H1 (cell line): ENCODE data around the gene NSDHL. TPM values are rescaled to one million over a fixed set of nuclear protein-coding genes. Genes with fewer than 3 reads are reported as not detected.

Experiments
- CTCF ChIA-PET: fragments of 300-600 bp; sonication (Branson Sonifier 250); formaldehyde crosslinking; loops from one replicate; lab custom pipeline; 2021; ENCODE audit not compliant: partially characterized antibody; lab: Charles Lee
- POLR2A ChIA-PET: fragments of 300-600 bp; sonication (Branson Sonifier 250); formaldehyde crosslinking; loops from one replicate; lab custom pipeline; 2021; ENCODE audit warnings: inconsistent platforms; ENCODE audit not compliant: partially characterized antibody; lab: Charles Lee
- DNase-seq, 2 experiments: peaks; one replicate each; pipeline versions ENCODE4 v3.0.0 to v3.0.0-alpha.2; 2010 to 2022; ENCODE audit warnings: low spot score in 2 of 2, low read depth in 1 of 2, mixed read lengths in 1 of 2
- FAIRE-seq: peaks from 2 replicates; lab custom pipeline; 2011; peaks lifted over from hg19 to GRCh38; lab: Jason Lieb, UNC
- H2AFZ ChIP-seq: 2 replicates; pipeline ENCODE4 v1.8.1; 2012; ENCODE audit warnings: low read length, inconsistent platforms
- H2AK5ac ChIP-seq: 2 replicates; pipeline ENCODE4 v1.6.1; 2013; ENCODE audit warnings: low read depth, low read length
- H2BK120ac ChIP-seq: replicated peaks from 2 replicates; pipeline ENCODE3; 2013; ENCODE audit warnings: low read depth, low read length, inconsistent platforms
- H2BK12ac ChIP-seq: 2 replicates; pipeline ENCODE4 v1.6.1; 2013; ENCODE audit warnings: low read depth, low read length
- H2BK15ac ChIP-seq: 2 replicates; pipeline ENCODE4 v1.6.1; 2013; ENCODE audit warnings: low read length
- H2BK20ac ChIP-seq: 2 replicates; pipeline ENCODE4 v1.6.1; 2013; ENCODE audit warnings: low read length
- H2BK5ac ChIP-seq: 2 replicates; pipeline ENCODE4 v1.6.1; 2013; ENCODE audit warnings: low read depth, low read length
- H3K14ac ChIP-seq: 2 replicates; pipeline ENCODE4 v1.6.1; 2013; ENCODE audit warnings: inconsistent platforms; ENCODE audit not compliant: insufficient read length
- H3K18ac ChIP-seq: 2 replicates; pipeline ENCODE4 v1.6.1; 2013; ENCODE audit warnings: low read length; ENCODE audit errors: extremely low read depth
- H3K23ac ChIP-seq: 2 replicates; pipeline ENCODE4 v1.6.1; 2013; ENCODE audit warnings: inconsistent platforms; ENCODE audit not compliant: insufficient read length
- H3K23me2 ChIP-seq: 2 replicates; pipeline ENCODE4 v1.6.1; 2013; ENCODE audit warnings: low read depth, low read length
- H3K27ac ChIP-seq: 2 replicates; pipeline ENCODE4 v1.6.1; 2011; ENCODE audit warnings: low read depth, low read length, inconsistent platforms
- H3K27me3 ChIP-seq, 4 experiments: replicated peaks in 1 of 4; 1 replicate in 1 of 4; 2 replicates in 3 of 4; pipeline versions ENCODE4 v1.6.1 to v1.8.1; 2011 to 2013; ENCODE audit warnings: low read length in 3 of 4, mild to moderate bottlenecking in 3 of 4, inconsistent platforms in 2 of 4, mixed read lengths in 2 of 4, moderate library complexity in 1 of 4; ENCODE audit not compliant: control insufficient read depth in 3 of 4, insufficient read depth in 3 of 4; ENCODE audit errors: extremely low read depth in 1 of 4
- H3K36me3 ChIP-seq, 4 experiments: 2 replicates each; pipeline versions ENCODE4 v1.6.1 to v1.8.1; 2011 to 2013; ENCODE audit warnings: mild to moderate bottlenecking in 4 of 4, low read length in 3 of 4, moderate library complexity in 2 of 4, control low read depth in 1 of 4, inconsistent platforms in 1 of 4; ENCODE audit not compliant: insufficient read depth in 4 of 4, control insufficient read depth in 2 of 4
- H3K4ac ChIP-seq: replicated peaks from 2 replicates; pipeline ENCODE3; 2013; ENCODE audit warnings: low read length, low read depth, mixed read lengths, inconsistent platforms; ENCODE audit not compliant: insufficient read length
- H3K4me1 ChIP-seq, 4 experiments: replicated peaks in 1 of 4; 1 replicate in 1 of 4; 2 replicates in 3 of 4; pipeline versions ENCODE4 v1.6.1 to v1.8.1; 2011 to 2013; ENCODE audit warnings: low read length in 3 of 4, inconsistent platforms in 2 of 4, mixed read lengths in 1 of 4; ENCODE audit not compliant: insufficient read depth in 4 of 4, control insufficient read depth in 3 of 4
- H3K4me2 ChIP-seq, 2 experiments: 2 replicates each; pipeline versions ENCODE4 v1.6.1 to v1.8.1; 2011 to 2013; ENCODE audit warnings: low read depth in 2 of 2, low read length in 2 of 2, control low read depth in 1 of 2, inconsistent platforms in 1 of 2, mild to moderate bottlenecking in 1 of 2; ENCODE audit not compliant: insufficient read depth in 1 of 2
- H3K4me3 ChIP-seq, 4 experiments: fragments of 200-600, 300-600 bp in 1 of 4; sonication (generic), shearing (Covaris generic), sonication (Bioruptor Twin) in 1 of 4; 2 replicates each; pipeline versions ENCODE4 v1.5.1 to v1.8.1; 2011 to 2016; ENCODE audit warnings: low read length in 4 of 4, low read depth in 3 of 4, control low read depth in 2 of 4, inconsistent platforms in 2 of 4, mild to moderate bottlenecking in 2 of 4, mixed read lengths in 1 of 4, moderate library complexity in 1 of 4; ENCODE audit not compliant: insufficient read depth in 2 of 4; ENCODE audit errors: extremely low read depth in 1 of 4
- H3K56ac ChIP-seq: replicated peaks from 2 replicates; pipeline ENCODE3; 2013; ENCODE audit warnings: low read depth, mild to moderate bottlenecking, mixed read lengths, low read length, inconsistent platforms; ENCODE audit not compliant: insufficient read length
- H3K79me1 ChIP-seq: 2 replicates; pipeline ENCODE4 v1.6.1; 2013; ENCODE audit warnings: low read depth, low read length, control low read depth
- H3K79me2 ChIP-seq, 2 experiments: 2 replicates each; pipeline versions ENCODE4 v1.6.1 to v1.8.1; 2012 to 2013; ENCODE audit warnings: low read length in 2 of 2, mild to moderate bottlenecking in 2 of 2, inconsistent platforms in 1 of 2; ENCODE audit not compliant: insufficient read depth in 2 of 2, control insufficient read depth in 1 of 2
- H3K9ac ChIP-seq, 4 experiments: replicated peaks in 1 of 4; 1 replicate in 1 of 4; 2 replicates in 3 of 4; pipeline versions ENCODE4 v1.6.1 to v1.8.1; 2011 to 2013; ENCODE audit warnings: low read depth in 3 of 4, low read length in 3 of 4, control low read depth in 2 of 4, mild to moderate bottlenecking in 2 of 4, moderate library complexity in 2 of 4, inconsistent platforms in 1 of 4; ENCODE audit errors: extremely low read depth in 1 of 4
- H3K9me3 ChIP-seq, 2 experiments: 2 replicates each; pipeline versions ENCODE4 v1.6.1 to v1.8.1; 2012 to 2013; ENCODE audit warnings: mild to moderate bottlenecking in 2 of 2, moderate library complexity in 2 of 2, control low read depth in 1 of 2, inconsistent platforms in 1 of 2, low read depth in 1 of 2, low read length in 1 of 2, mixed read lengths in 1 of 2; ENCODE audit not compliant: insufficient read depth in 2 of 2
- H4K20me1 ChIP-seq, 2 experiments: replicated peaks in 1 of 2; 2 replicates each; pipeline versions ENCODE3 to v1.8.1; 2011 to 2013; ENCODE audit warnings: inconsistent platforms in 2 of 2, low read length in 2 of 2, mild to moderate bottlenecking in 1 of 2; ENCODE audit not compliant: insufficient read depth in 2 of 2, control insufficient read depth in 1 of 2
- H4K5ac ChIP-seq: 2 replicates; pipeline ENCODE4 v1.6.1; 2013; ENCODE audit warnings: low read length, low read depth, mixed read lengths, inconsistent platforms; ENCODE audit not compliant: insufficient read length
- H4K8ac ChIP-seq: 2 replicates; pipeline ENCODE4 v1.8.0; 2013; ENCODE audit warnings: mild to moderate bottlenecking, moderate library complexity, low read length, inconsistent platforms; ENCODE audit not compliant: insufficient read depth; ENCODE audit errors: extremely low read depth
- H4K91ac ChIP-seq: replicated peaks from 2 replicates; pipeline ENCODE3; 2013; ENCODE audit warnings: low read length, mixed read lengths, inconsistent platforms; ENCODE audit not compliant: insufficient read length
- ATF2 ChIP-seq: IDR thresholded peaks from 2 replicates; pipeline ENCODE4 v1.6.1; 2012; ENCODE audit warnings: low read length, inconsistent platforms
- CHD1 ChIP-seq: IDR thresholded peaks from 2 replicates; pipeline ENCODE4 v1.6.1; 2012; ENCODE audit warnings: low read depth, low read length, improper control_type of control experiment
- EGR1 ChIP-seq: IDR thresholded peaks from 2 replicates; pipeline ENCODE4 v1.6.1; 2011; ENCODE audit warnings: low read depth, low read length, borderline replicate concordance
- EP300 ChIP-seq, 2 experiments: IDR thresholded peaks; 1 replicate in 1 of 2; 2 replicates in 1 of 2; pipeline ENCODE4 v1.6.1; 2011 to 2012; ENCODE audit warnings: low read depth in 2 of 2, low read length in 2 of 2, mild to moderate bottlenecking in 2 of 2, borderline replicate concordance in 1 of 2, inconsistent platforms in 1 of 2, moderate library complexity in 1 of 2
- FOSL1 ChIP-seq: IDR thresholded peaks from 2 replicates; pipeline ENCODE4 v1.6.1; 2011; ENCODE audit warnings: mild to moderate bottlenecking, low read depth, low read length, moderate library complexity; ENCODE audit not compliant: insufficient read depth
- NANOG ChIP-seq: IDR thresholded peaks from 2 replicates; pipeline ENCODE4 v1.6.1; 2011; ENCODE audit warnings: low read length, low read depth, mild to moderate bottlenecking, inconsistent platforms; ENCODE audit not compliant: insufficient read depth, poor library complexity, severe bottlenecking
- RXRA ChIP-seq: IDR thresholded peaks from 2 replicates; pipeline ENCODE4 v1.6.1; 2011; ENCODE audit warnings: low read depth, mild to moderate bottlenecking, low read length, moderate library complexity; ENCODE audit not compliant: insufficient read depth
- SP2 ChIP-seq: IDR thresholded peaks from 2 replicates; pipeline ENCODE4 v1.6.1; 2012; ENCODE audit warnings: mild to moderate bottlenecking, low read length, inconsistent platforms
- SRF ChIP-seq: IDR thresholded peaks from 2 replicates; pipeline ENCODE4 v1.6.1; 2011; ENCODE audit warnings: mild to moderate bottlenecking, low read depth, low read length, moderate library complexity
- TCF12 ChIP-seq: IDR thresholded peaks from 2 replicates; pipeline ENCODE4 v1.6.1; 2011; ENCODE audit warnings: low read depth, mild to moderate bottlenecking, low read length
- WGBS, 2 experiments: shearing (Covaris generic) in 1 of 2; methylation state at CpG; one replicate each; pipeline versions ENCODE4 v1.1.6 to v1.1.7; 2013 to 2015; ENCODE audit warnings: low lambda C conversion rate in 2 of 2, mixed read lengths in 2 of 2, inconsistent platforms in 1 of 2, low coverage in 1 of 2, missing lambda C conversion rate in 1 of 2; ENCODE audit not compliant: insufficient replicate concordance in 2 of 2, insufficient coverage in 1 of 2, insufficient read length in 1 of 2; ENCODE audit errors: extremely low coverage in 1 of 2, missing lambda C conversion rate in 1 of 2; 5-methylcytosine and 5-hydroxymethylcytosine counted together
- polyA plus RNA-seq, 7 experiments: library from polyadenylated mRNA; depleted of rRNA in 3 of 7; stranded (reverse) in 5 of 7; unstranded in 2 of 7; fragments of >200 nt in 5 of 7; fragments of 200-250 nt in 2 of 7; gene quantifications; 1 replicate in 5 of 7; 2 replicates in 1 of 7; 4 replicates in 1 of 7; pipeline versions ENCODE4 v1.2.1 to v1.2.3, GENCODE V29; 2011 to 2013; ENCODE audit warnings: missing spikeins in 2 of 7, mixed read lengths in 2 of 7
- total RNA-seq: library from RNA; stranded (reverse); fragmentation: NEBNext Ultra II Directional; extraction: Animal tissue kit (Norgen Biotek cat#: 25700); gene quantifications from 2 replicates; pipeline ENCODE4 v1.2.1, GENCODE V29; 2021

NSDHL gene
- total and polyA plus RNA-seq, 2 of the 8 experiments (the other 6 are each of a cell fraction or from before 2014, with no cell fraction given): 31.5 to 34.6 TPM

DNA sequence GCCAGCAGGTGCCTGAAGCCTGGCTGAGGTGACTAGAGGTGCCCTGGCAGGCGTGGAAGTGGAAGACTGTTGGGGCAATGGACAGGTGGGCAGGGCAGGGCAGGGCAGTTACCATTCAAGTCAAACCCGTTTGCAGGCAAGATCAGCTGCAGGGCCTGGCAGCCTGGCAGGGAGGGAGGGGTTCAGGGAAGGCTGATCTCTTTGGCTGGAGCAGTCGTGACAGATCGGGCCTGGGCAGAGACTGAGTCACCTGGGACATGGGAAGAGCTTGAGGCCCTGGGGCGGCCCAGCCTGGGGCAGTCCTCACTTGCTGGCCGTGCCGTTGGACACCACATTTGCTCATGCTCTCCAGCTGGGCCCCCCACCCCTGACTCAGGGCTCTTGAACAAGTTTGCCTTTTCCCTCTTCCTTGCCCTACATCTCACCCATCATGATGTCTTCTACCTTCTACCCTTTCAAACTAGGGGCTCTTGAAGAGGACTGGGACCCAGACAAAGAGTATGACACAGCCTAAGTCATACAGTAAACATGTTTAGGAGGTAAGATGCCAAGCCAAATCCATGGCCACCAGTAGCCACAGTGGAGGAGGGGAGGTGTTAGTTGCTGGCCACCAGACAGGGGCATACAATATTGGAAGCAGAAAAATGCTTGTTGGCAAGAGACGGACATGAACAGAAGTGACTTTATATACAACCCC, 65.0 kb downstream of the NSDHL start:
- Histone ChIP-seq H3K4ac (no peak overlapping the region), H2BK5ac (no peak overlapping the region), H3K36me3 (no peaks in the 10 kb centered on the region), H3K56ac (no peak overlapping the region), H4K5ac (no peak overlapping the region), H3K9me3 (no peaks in the 10 kb centered on the region), H3K23ac (no peak overlapping the region), H2BK12ac (no peak overlapping the region), H3K4me1 (peaks cover 2 to 34% (median 22%) of the 10 kb centered on the region in 4 experiments; a peak in 5 of 7 replicates), H2BK20ac (no peak overlapping the region), H3K14ac (no peak overlapping the region), H3K9ac (no peak overlapping the region), H3K4me3 (no peak overlapping the region), H3K79me1 (no peaks in the 10 kb centered on the region), H3K27ac (no peak overlapping the region), H2BK120ac (no peak overlapping the region), H2AFZ (no peak overlapping the region), H2BK15ac (no peak overlapping the region), H3K27me3 (peaks cover 0 to 2% (median 0%) of the 10 kb centered on the region in 4 experiments; a peak in 2 of 7 replicates), H4K91ac (no peak overlapping the region), H3K4me2 (no peak overlapping the region), H3K18ac (no peak overlapping the region), H4K8ac (no peak overlapping the region; the same call in 1 of the 2 replicates), H2AK5ac (no peak overlapping the region), H3K23me2 (peaks cover 2% of the 10 kb centered on the region; the same call in 1 of the 2 replicates), H3K79me2 (no peaks in the 10 kb centered on the region), H4K20me1 (no peaks in the 10 kb centered on the region)
- ChIA-PET POLR2A (interaction anchor here (1.1 kb wide), 2 partner anchors 10 to 20 kb away, joined by 3 to 4 read pairs; no protein-coding TSS in a partner anchor), CTCF (interaction anchor here (0.6 to 3.1 kb wide), 6 partner anchors 8 to 153 kb away, joined by 3 to 21 read pairs (median 6); no protein-coding TSS in a partner anchor)
- FAIRE-seq (no peak), DNase-seq (no peak)
- 95% methylated on average over 4 of the region's 8 CpGs; no CpG with 5 or more reads in 1 of the 2 experiments for WGBS, 2 experiments
- no peak for TF ChIP-seq TCF12
- no peak for TF ChIP-seq CHD1
- no peak for TF ChIP-seq FOSL1
- TF ChIP-seq NANOG: no peak
- TF ChIP-seq EGR1: no peak
- no peak for TF ChIP-seq SRF
- TF ChIP-seq RXRA: no peak
- TF ChIP-seq SP2: no peak
- no peak for TF ChIP-seq EP300 (IDR thresholded peaks at IDR 0.05; ENCODE audit: borderline replicate concordance in 1 of 2, low read depth in 2 of 2, low read length in 2 of 2)
- no peak for TF ChIP-seq ATF2
